KMS-11 (cell line): ENCODE data around the gene CKAP2L.

Source experiments
- H2AFZ ChIP-seq: fragments of 200-600 bp; sonication (generic); 2 replicates; pipeline ENCODE4 v1.6.1; 2016; ENCODE audit warnings: antibody characterized with exemption, mixed run types, low read depth
- H3K27ac ChIP-seq: fragments of 200-600 bp; sonication (generic); 2 replicates; pipeline ENCODE4 v1.6.1; 2016; ENCODE audit warnings: mild to moderate bottlenecking, mixed run types
- H3K27me3 ChIP-seq: fragments of 200-600 bp; sonication (generic); 2 replicates; pipeline ENCODE4 v1.6.1; 2017; ENCODE audit warnings: mild to moderate bottlenecking, low read depth, mixed run types, moderate library complexity; ENCODE audit not compliant: insufficient read depth
- H3K36me3 ChIP-seq: fragments of 200-600 bp; sonication (generic); 2 replicates; pipeline ENCODE4 v1.6.1; 2017; ENCODE audit warnings: mild to moderate bottlenecking, mixed run types; ENCODE audit not compliant: insufficient read depth
- H3K4me1 ChIP-seq: fragments of 200-600 bp; sonication (generic); 2 replicates; pipeline ENCODE4 v1.6.1; 2016; ENCODE audit warnings: mild to moderate bottlenecking, low read depth, mixed run types; ENCODE audit not compliant: poor library complexity, severe bottlenecking
- H3K4me2 ChIP-seq: fragments of 200-600 bp; sonication (generic); 2 replicates; pipeline ENCODE4 v1.7.0; 2016; ENCODE audit warnings: mild to moderate bottlenecking, mixed run types
- H3K4me3 ChIP-seq: fragments of 200-600 bp; sonication (generic); IDR thresholded peaks from 2 replicates; pipeline ENCODE4 v1.6.1; 2017; ENCODE audit warnings: low read depth, low read length, mixed read lengths; ENCODE audit not compliant: insufficient read depth
- H3K79me2 ChIP-seq: fragments of 200-600 bp; sonication (generic); 2 replicates; pipeline ENCODE4 v1.6.1; 2016; ENCODE audit warnings: low read depth, mixed run types; ENCODE audit not compliant: insufficient read depth
- H3K9ac ChIP-seq: fragments of 200-600 bp; sonication (generic); 2 replicates; pipeline ENCODE4 v1.6.1; 2016; ENCODE audit warnings: mild to moderate bottlenecking, mixed run types
- H4K20me1 ChIP-seq: fragments of 200-600 bp; sonication (generic); 2 replicates; pipeline ENCODE4 v1.6.1; 2016; ENCODE audit warnings: mild to moderate bottlenecking, mixed run types; ENCODE audit not compliant: insufficient read depth
- CTCF ChIP-seq: fragments of 200-600 bp; sonication (generic); conservative IDR thresholded peaks from 2 replicates; pipeline ENCODE4 v1.6.1; 2017; ENCODE audit warnings: low read depth, mild to moderate bottlenecking, antibody characterized with exemption, low read length, moderate library complexity, mixed read lengths

The CKAP2L gene

GRCh38 chr2:112803691-112804521 is 39.5 kb upstream of the CKAP2L start:
- Histone ChIP-seq H4K20me1 (no peaks in the 10 kb centered on the region), H3K4me1 (no peaks in the 10 kb centered on the region), H3K27ac (no peak overlapping the region), H3K27me3 (no peaks in the 10 kb centered on the region), H3K79me2 (no peaks in the 10 kb centered on the region), H3K4me3 (no peak overlapping the region), H3K9ac (no peak overlapping the region), H2AFZ (no peak overlapping the region), H3K36me3 (no peaks in the 10 kb centered on the region), H3K4me2 (no peak overlapping the region)
- no peak for TF ChIP-seq CTCF

GRCh38 chr2:112800881-112801583 is 36.6 kb upstream of the CKAP2L start:
- Histone ChIP-seq H2AFZ (no peak overlapping the region), H4K20me1 (no peaks in the 10 kb centered on the region), H3K27ac (no peak overlapping the region), H3K4me2 (no peak overlapping the region), H3K4me3 (no peak overlapping the region), H3K36me3 (no peaks in the 10 kb centered on the region), H3K79me2 (no peaks in the 10 kb centered on the region), H3K27me3 (no peaks in the 10 kb centered on the region), H3K9ac (no peak overlapping the region), H3K4me1 (no peaks in the 10 kb centered on the region)
- no peak for TF ChIP-seq CTCF

- H2AFZ ChIP-seq, result no peak overlapping the region
- H3K4me2 ChIP-seq, result no peak overlapping the region
- TF ChIP-seq CTCF, result no peak
- no peak overlapping the region for H3K9ac ChIP-seq
- H3K79me2 ChIP-seq, result no peaks in the 10 kb centered on the region
- H4K20me1 ChIP-seq, result no peaks in the 10 kb centered on the region
- H3K4me3 ChIP-seq, result no peak overlapping the region
- no peaks in the 10 kb centered on the region for H3K4me1 ChIP-seq
- H3K27ac ChIP-seq, result no peak overlapping the region
- H3K36me3 ChIP-seq, result no peaks in the 10 kb centered on the region
- H3K27me3 ChIP-seq, result no peaks in the 10 kb centered on the region
Observed at GRCh38 chr2:112798979-112799975, 34.9 kb upstream of the CKAP2L start.

- Histone ChIP-seq H3K9ac (no peak overlapping the region), H4K20me1 (no peaks in the 10 kb centered on the region), H3K4me1 (no peaks in the 10 kb centered on the region), H3K36me3 (no peaks in the 10 kb centered on the region), H3K4me3 (no peak overlapping the region), H3K27me3 (no peaks in the 10 kb centered on the region), H3K27ac (no peak overlapping the region), H2AFZ (no peak overlapping the region), H3K79me2 (no peaks in the 10 kb centered on the region), H3K4me2 (no peak overlapping the region)
- no peak for TF ChIP-seq CTCF
Observed at GRCh38 chr2:112796486-112796885, 32.1 kb upstream of the CKAP2L start.
